T-helper 2 cell treated with Interferon-gamma antibody and Interleukin-4, amounts not matched to agents 5 μg/mL and 100 μg/mL, for 36 hours (primary cell): ENCODE results near the gene AEN.
A peak's percentile ranks its signal among the peaks of the same experiment; 100 is the strongest.

Experiments used
- DNase-seq: peaks from one replicate; pipeline ENCODE4 v3.0.0; 2021; ENCODE audit warnings: low spot score
- H3K27ac Mint-ChIP-seq: one replicate; pipeline ENCODE4 v1.8.0; 2021; ENCODE audit warnings: mild to moderate bottlenecking, mixed read lengths
- H3K27me3 Mint-ChIP-seq: one replicate; pipeline ENCODE4 v1.8.0; 2021; ENCODE audit warnings: low read depth, mixed read lengths
- H3K36me3 Mint-ChIP-seq: one replicate; pipeline ENCODE4 v1.8.0; 2021; ENCODE audit warnings: low read depth, mixed read lengths
- H3K4me1 Mint-ChIP-seq: one replicate; pipeline ENCODE4 v1.8.0; 2021; ENCODE audit warnings: low read depth, mixed read lengths
- H3K4me3 Mint-ChIP-seq: one replicate; pipeline ENCODE4 v1.8.0; 2022; ENCODE audit warnings: mild to moderate bottlenecking, moderate library complexity, mixed read lengths
- H3K9me3 Mint-ChIP-seq: one replicate; pipeline ENCODE4 v1.8.0; 2021; ENCODE audit warnings: mixed read lengths

Gene AEN

GRCh38 chr15:88654430-88655102, 33.4 kb downstream of the AEN start:
- no peak overlapping the region for H3K4me3 Mint-ChIP-seq
- H3K9me3 Mint-ChIP-seq, result no peaks in the 10 kb centered on the region
- H3K27ac Mint-ChIP-seq, result no peak overlapping the region
- no peak for DNase-seq
- H3K4me1 Mint-ChIP-seq, result peaks cover 13% of the 10 kb centered on the region
- no peaks in the 10 kb centered on the region for H3K27me3 Mint-ChIP-seq
- no peaks in the 10 kb centered on the region for H3K36me3 Mint-ChIP-seq

GRCh38 chr15:88655103-88655553, 34.0 kb downstream of the AEN start:
- Mint-ChIP-seq H3K36me3 (no peaks in the 10 kb centered on the region), H3K4me1 (peaks cover 10% of the 10 kb centered on the region), H3K27ac (no peak overlapping the region), H3K9me3 (no peaks in the 10 kb centered on the region), H3K4me3 (no peak overlapping the region), H3K27me3 (no peaks in the 10 kb centered on the region)
- DNase-seq, result no peak

- no peak overlapping the region for H3K4me3 Mint-ChIP-seq
- no peak overlapping the region for H3K27ac Mint-ChIP-seq
- peaks cover 7% of the 10 kb centered on the region for H3K4me1 Mint-ChIP-seq
Observed at GRCh38 chr15:88655800-88656488, 34.8 kb downstream of the AEN start.

GRCh38 chr15:88656760-88657221, 35.7 kb downstream of the AEN start:
- Mint-ChIP-seq H3K4me1 (peaks cover 1% of the 10 kb centered on the region), H3K9me3 (no peaks in the 10 kb centered on the region), H3K27ac (no peak overlapping the region), H3K36me3 (no peaks in the 10 kb centered on the region), H3K4me3 (no peak overlapping the region), H3K27me3 (no peaks in the 10 kb centered on the region)
- DNase-seq, result no peak

More at GRCh38 chr15:88655800-88656488, 34.8 kb downstream of the AEN start:
- no peak for DNase-seq
- Mint-ChIP-seq H3K36me3 (no peaks in the 10 kb centered on the region), H3K9me3 (no peaks in the 10 kb centered on the region), H3K27me3 (no peaks in the 10 kb centered on the region)

- Mint-ChIP-seq H3K36me3 (no peaks in the 10 kb centered on the region), H3K9me3 (no peaks in the 10 kb centered on the region), H3K27me3 (no peaks in the 10 kb centered on the region), H3K27ac (peak overlapping the region; percentile 41), H3K4me3 (no peak overlapping the region), H3K4me1 (peaks cover 1% of the 10 kb centered on the region)
- no peak for DNase-seq
Observed at GRCh38 chr15:88657326-88658069, 36.4 kb downstream of the AEN start.

GRCh38 chr15:88658070-88658965, 37.2 kb downstream of the AEN start:
- H3K27ac Mint-ChIP-seq, result no peak overlapping the region
- no peaks in the 10 kb centered on the region for H3K9me3 Mint-ChIP-seq
- no peaks in the 10 kb centered on the region for H3K36me3 Mint-ChIP-seq
- DNase-seq, result no peak
- H3K4me3 Mint-ChIP-seq, result no peak overlapping the region
- H3K27me3 Mint-ChIP-seq, result no peaks in the 10 kb centered on the region
- H3K4me1 Mint-ChIP-seq, result no peaks in the 10 kb centered on the region

- Mint-ChIP-seq H3K27me3 (no peaks in the 10 kb centered on the region), H3K36me3 (no peaks in the 10 kb centered on the region), H3K4me3 (no peak overlapping the region), H3K4me1 (peaks cover under 1% of the 10 kb centered on the region), H3K9me3 (no peaks in the 10 kb centered on the region), H3K27ac (no peak overlapping the region)
- DNase-seq, result no peak
Observed at GRCh38 chr15:88658972-88659931, 38.1 kb downstream of the AEN start.

- Mint-ChIP-seq H3K27me3 (no peaks in the 10 kb centered on the region), H3K27ac (no peak overlapping the region), H3K36me3 (no peaks in the 10 kb centered on the region), H3K9me3 (no peaks in the 10 kb centered on the region), H3K4me3 (no peak overlapping the region), H3K4me1 (peaks cover 1% of the 10 kb centered on the region)
- DNase-seq, result no peak
Observed at GRCh38 chr15:88661041-88661700, 40.0 kb downstream of the AEN start.

GRCh38 chr15:88661761-88662556, 40.8 kb downstream of the AEN start:
- Mint-ChIP-seq H3K4me1 (peaks cover 1% of the 10 kb centered on the region), H3K27me3 (no peaks in the 10 kb centered on the region), H3K36me3 (no peaks in the 10 kb centered on the region), H3K4me3 (no peak overlapping the region), H3K9me3 (no peaks in the 10 kb centered on the region), H3K27ac (no peak overlapping the region)
- no peak for DNase-seq

- no peak for DNase-seq
- H3K4me1 Mint-ChIP-seq, result peaks cover 1% of the 10 kb centered on the region
- H3K27ac Mint-ChIP-seq, result no peak overlapping the region
- H3K4me3 Mint-ChIP-seq, result no peak overlapping the region
- H3K36me3 Mint-ChIP-seq, result no peaks in the 10 kb centered on the region
- no peaks in the 10 kb centered on the region for H3K9me3 Mint-ChIP-seq
- peaks cover 6% of the 10 kb centered on the region for H3K27me3 Mint-ChIP-seq
Observed at GRCh38 chr15:88663141-88663621, 42.0 kb downstream of the AEN start.

- DNase-seq, result peak; percentile 23
- Mint-ChIP-seq H3K4me3 (no peak overlapping the region), H3K4me1 (peaks cover 1% of the 10 kb centered on the region), H3K9me3 (no peaks in the 10 kb centered on the region), H3K27ac (no peak overlapping the region), H3K27me3 (peaks cover 13% of the 10 kb centered on the region), H3K36me3 (no peaks in the 10 kb centered on the region)
Observed at GRCh38 chr15:88664151-88664778, 43.1 kb downstream of the AEN start.
